SK-N-SH treated with all-trans-retinoic acid at 6 μM for 48 hours (cell line): ENCODE results near the gene SLX9.

Experiments used
- ATAC-seq: fragments of 200-7000 bp; cut with Tn5 transposase; 3 replicates; pipeline ENCODE4 v1.9.1; 2020; ENCODE audit warnings: mild to moderate bottlenecking, moderate library complexity
- ARNTL ChIP-seq: fragments of 450-650 bp; formaldehyde crosslinking; IDR thresholded peaks from 2 replicates; pipeline ENCODE4 v1.5.0; 2020; ENCODE audit warnings: low read depth, mild to moderate bottlenecking, moderate library complexity, borderline replicate concordance
- BACH2 ChIP-seq: fragments of 250-450 bp; sonication (Bioruptor Pico); IDR thresholded peaks from 2 replicates; pipeline ENCODE4 v1.9.0; 2021; ENCODE audit warnings: mild to moderate bottlenecking, borderline replicate concordance
- CREB5 ChIP-seq: fragments of 250-450 bp; sonication (Bioruptor Pico); IDR thresholded peaks from 2 replicates; pipeline ENCODE4 v1.5.1; 2020; ENCODE audit warnings: low read depth, mild to moderate bottlenecking, moderate library complexity
- CSDC2 ChIP-seq: fragments of 250-450 bp; sonication (Bioruptor Pico); IDR thresholded peaks from 2 replicates; pipeline ENCODE4 v1.5.0; 2020; ENCODE audit warnings: mild to moderate bottlenecking, moderate library complexity
- ESRRG ChIP-seq: fragments of 250-450 bp; sonication (Bioruptor Pico); IDR thresholded peaks from 2 replicates; pipeline ENCODE4 v1.6.1; 2021; ENCODE audit warnings: mild to moderate bottlenecking
- GLIS3 ChIP-seq: fragments of 250-450 bp; sonication (Bioruptor Pico); IDR thresholded peaks from 2 replicates; pipeline ENCODE4 v1.5.0; 2020; ENCODE audit warnings: mild to moderate bottlenecking, moderate library complexity
- ISL1 ChIP-seq: fragments of 250-450 bp; sonication (Bioruptor Pico); IDR thresholded peaks from 2 replicates; pipeline ENCODE4 v2.1.2; 2022; ENCODE audit warnings: mild to moderate bottlenecking, moderate library complexity
- OSR1 ChIP-seq: fragments of 250-450 bp; sonication (Bioruptor Pico); IDR thresholded peaks from 2 replicates; pipeline ENCODE4 v1.8.0; 2022; ENCODE audit warnings: moderate library complexity, mild to moderate bottlenecking, inconsistent platforms
- PATZ1 ChIP-seq: fragments of 250-450 bp; sonication (Bioruptor Pico); IDR thresholded peaks from 2 replicates; pipeline ENCODE4 v1.8.0; 2020; ENCODE audit warnings: mild to moderate bottlenecking, moderate library complexity, borderline replicate concordance
- PPARA ChIP-seq: fragments of 250-450 bp; sonication (Bioruptor Pico); IDR thresholded peaks from 2 replicates; pipeline ENCODE4 v1.5.0; 2020; ENCODE audit warnings: mild to moderate bottlenecking, borderline replicate concordance
- RARB ChIP-seq: fragments of 250-450 bp; sonication (Bioruptor Pico); IDR thresholded peaks from 2 replicates; pipeline ENCODE4 v1.8.0; 2021; ENCODE audit warnings: mild to moderate bottlenecking, moderate library complexity
- SNAI2 ChIP-seq: fragments of 250-450 bp; sonication (Bioruptor Pico); IDR thresholded peaks from 2 replicates; pipeline ENCODE4 v1.5.0; 2020; ENCODE audit warnings: mild to moderate bottlenecking, moderate library complexity
- TCF4 ChIP-seq: fragments of 250-450 bp; sonication (Bioruptor Pico); IDR thresholded peaks from 2 replicates; pipeline ENCODE4 v1.8.0; 2021; ENCODE audit warnings: mild to moderate bottlenecking, moderate library complexity, borderline replicate concordance
- TOX ChIP-seq: fragments of 250-450 bp; sonication (Bioruptor Pico); IDR thresholded peaks from 2 replicates; pipeline ENCODE4 v1.8.0; 2021; ENCODE audit warnings: mild to moderate bottlenecking, moderate library complexity, borderline replicate concordance
- TSHZ2 ChIP-seq: fragments of 250-450 bp; sonication (Bioruptor Pico); IDR thresholded peaks from 2 replicates; pipeline ENCODE4 v1.5.0; 2020; ENCODE audit warnings: mild to moderate bottlenecking, moderate library complexity
- ZC3H10 ChIP-seq: fragments of 250-450 bp; sonication (Bioruptor Pico); IDR thresholded peaks from 2 replicates; pipeline ENCODE4 v1.5.1; 2021; ENCODE audit warnings: mild to moderate bottlenecking, moderate library complexity
- ZFP3 ChIP-seq: fragments of 250-450 bp; sonication (Bioruptor Pico); IDR thresholded peaks from 2 replicates; pipeline ENCODE4 v1.5.0; 2020; ENCODE audit warnings: mild to moderate bottlenecking, moderate library complexity
- ZNF565 ChIP-seq: fragments of 450-650 bp; formaldehyde crosslinking; conservative IDR thresholded peaks from 2 replicates; pipeline ENCODE4 v1.5.0; 2020; ENCODE audit warnings: low read depth, mild to moderate bottlenecking, moderate library complexity
- ZNF70 ChIP-seq: fragments of 450-650 bp; formaldehyde crosslinking; IDR thresholded peaks from 2 replicates; pipeline ENCODE4 v1.5.0; 2020; ENCODE audit warnings: mild to moderate bottlenecking, moderate library complexity
- ZNF8 ChIP-seq: fragments of 450-650 bp; formaldehyde crosslinking; IDR thresholded peaks from 2 replicates; pipeline ENCODE4 v1.5.0; 2020; ENCODE audit warnings: mild to moderate bottlenecking, moderate library complexity
- TF ChIP-seq, protein P1 (sequence below): fragments of 250-450 bp; sonication (Bioruptor Pico); IDR thresholded peaks from 2 replicates; pipeline ENCODE4 v1.5.1; 2021; ENCODE audit warnings: mild to moderate bottlenecking, moderate library complexity
- TF ChIP-seq, protein P2 (sequence below): fragments of 250-450 bp; sonication (Bioruptor Pico); IDR thresholded peaks from 2 replicates; pipeline ENCODE4 v1.8.0; 2021; ENCODE audit warnings: low read depth, mild to moderate bottlenecking, moderate library complexity, borderline replicate concordance

Gene SLX9

DNA sequence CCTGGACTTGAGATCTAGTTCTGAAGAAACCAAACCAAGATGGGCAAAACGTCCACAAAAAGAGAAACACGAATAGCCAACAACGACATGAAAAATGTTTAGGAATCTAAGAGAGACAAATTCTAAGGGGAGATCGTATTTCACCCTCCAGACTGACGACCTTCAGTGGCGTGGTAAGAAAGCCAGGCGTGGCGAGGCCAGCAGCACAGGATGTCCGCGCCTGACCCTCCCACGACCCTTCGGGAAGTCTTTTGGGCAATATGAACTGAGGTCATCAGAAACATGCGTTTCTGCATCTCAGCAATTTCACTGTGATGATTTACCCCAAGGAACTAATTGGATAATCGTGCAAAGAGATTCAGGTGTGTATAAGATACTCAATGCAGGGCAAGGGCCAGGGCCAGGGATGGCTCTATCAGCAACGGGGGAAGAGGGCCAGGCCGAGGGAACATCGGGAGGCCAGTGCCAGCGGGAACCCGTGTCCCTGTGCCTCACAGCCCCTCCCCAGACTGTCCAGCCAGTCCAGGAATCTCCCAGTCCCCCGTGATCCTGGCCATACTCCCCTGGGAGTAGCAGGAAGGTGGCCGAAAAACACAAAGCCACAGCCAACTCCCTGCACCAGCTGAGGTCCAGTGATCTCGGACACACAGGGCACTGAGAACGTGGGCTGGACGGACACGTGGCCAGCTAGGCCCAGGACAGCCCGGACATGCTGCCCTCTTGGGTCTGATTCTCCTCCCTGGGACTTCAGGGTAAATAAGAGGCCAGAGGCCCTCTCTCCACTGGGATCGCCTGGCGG is 81.0 kb downstream of the SLX9 start:
- TF ChIP-seq PPARA (CRISPR knock-in tag) (no peak), OSR1 (CRISPR knock-in tag) (no peak), TCF4 (CRISPR knock-in tag) (no peak), SNAI2 (CRISPR knock-in tag) (no peak), ZNF565 (CRISPR knock-in tag) (no peak), ARNTL (CRISPR knock-in tag) (no peak), PATZ1 (CRISPR knock-in tag) (no peak), CSDC2 (CRISPR knock-in tag) (no peak), ZNF70 (CRISPR knock-in tag) (no peak), ESRRG (CRISPR knock-in tag) (no peak), TSHZ2 (CRISPR knock-in tag) (no peak), CREB5 (CRISPR knock-in tag) (no peak), ZFP3 (CRISPR knock-in tag) (no peak), GLIS3 (CRISPR knock-in tag) (no peak), RARB (CRISPR knock-in tag) (no peak), ZC3H10 (CRISPR knock-in tag) (no peak)
- TF ChIP-seq, protein P1, sequence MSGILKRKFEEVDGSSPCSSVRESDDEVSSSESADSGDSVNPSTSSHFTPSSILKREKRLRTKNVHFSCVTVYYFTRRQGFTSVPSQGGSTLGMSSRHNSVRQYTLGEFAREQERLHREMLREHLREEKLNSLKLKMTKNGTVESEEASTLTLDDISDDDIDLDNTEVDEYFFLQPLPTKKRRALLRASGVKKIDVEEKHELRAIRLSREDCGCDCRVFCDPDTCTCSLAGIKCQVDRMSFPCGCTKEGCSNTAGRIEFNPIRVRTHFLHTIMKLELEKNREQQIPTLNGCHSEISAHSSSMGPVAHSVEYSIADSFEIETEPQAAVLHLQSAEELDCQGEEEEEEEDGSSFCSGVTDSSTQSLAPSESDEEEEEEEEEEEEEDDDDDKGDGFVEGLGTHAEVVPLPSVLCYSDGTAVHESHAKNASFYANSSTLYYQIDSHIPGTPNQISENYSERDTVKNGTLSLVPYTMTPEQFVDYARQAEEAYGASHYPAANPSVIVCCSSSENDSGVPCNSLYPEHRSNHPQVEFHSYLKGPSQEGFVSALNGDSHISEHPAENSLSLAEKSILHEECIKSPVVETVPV = no peak
- TF ChIP-seq, protein P2, sequence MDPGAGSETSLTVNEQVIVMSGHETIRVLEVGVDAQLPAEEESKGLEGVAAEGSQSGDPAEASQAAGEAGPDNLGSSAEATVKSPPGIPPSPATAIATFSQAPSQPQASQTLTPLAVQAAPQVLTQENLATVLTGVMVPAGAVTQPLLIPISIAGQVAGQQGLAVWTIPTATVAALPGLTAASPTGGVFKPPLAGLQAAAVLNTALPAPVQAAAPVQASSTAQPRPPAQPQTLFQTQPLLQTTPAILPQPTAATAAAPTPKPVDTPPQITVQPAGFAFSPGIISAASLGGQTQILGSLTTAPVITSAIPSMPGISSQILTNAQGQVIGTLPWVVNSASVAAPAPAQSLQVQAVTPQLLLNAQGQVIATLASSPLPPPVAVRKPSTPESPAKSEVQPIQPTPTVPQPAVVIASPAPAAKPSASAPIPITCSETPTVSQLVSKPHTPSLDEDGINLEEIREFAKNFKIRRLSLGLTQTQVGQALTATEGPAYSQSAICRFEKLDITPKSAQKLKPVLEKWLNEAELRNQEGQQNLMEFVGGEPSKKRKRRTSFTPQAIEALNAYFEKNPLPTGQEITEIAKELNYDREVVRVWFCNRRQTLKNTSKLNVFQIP (CRISPR knock-in tag) = no peak
- no peak for ATAC-seq

- ATAC-seq = no peak
- TF ChIP-seq, protein P2 (CRISPR knock-in tag) = no peak
- TF ChIP-seq ZC3H10 (CRISPR knock-in tag) (no peak), ZNF8 (CRISPR knock-in tag) (no peak), PPARA (CRISPR knock-in tag) (no peak), SNAI2 (CRISPR knock-in tag) (no peak), PATZ1 (CRISPR knock-in tag) (no peak), ESRRG (CRISPR knock-in tag) (no peak), TOX (CRISPR knock-in tag) (no peak), ISL1 (CRISPR knock-in tag) (no peak), ZNF565 (CRISPR knock-in tag) (no peak), OSR1 (CRISPR knock-in tag) (no peak), BACH2 (CRISPR knock-in tag) (no peak), ZNF70 (CRISPR knock-in tag) (no peak), GLIS3 (CRISPR knock-in tag) (no peak)
- TF ChIP-seq, protein P1 = no peak
These were observed 81.9 kb downstream of the SLX9 start for GRCh38 chr21:45021428-45022347.
